Omental fat pad (tissue), 4 donors: Measurements from ENCODE around the gene VCX3A. TPM values are rescaled to one million over a fixed set of nuclear protein-coding genes. Genes with fewer than 3 reads are reported as not detected.
"Not testable (repeated sequence)": the region's sequence is repeated elsewhere in the genome, so short reads cannot be mapped to it uniquely, and the experiment has no call there.

Experiments
- ATAC-seq: fragments of 150-250 bp; one replicate; pipeline ENCODE4 v1.9.1; 2016; ENCODE audit warnings: mild to moderate bottlenecking, moderate library complexity; ENCODE audit not compliant: low FRiP score
- DNase-seq: peaks from one replicate; pipeline ENCODE4 v3.0.0-alpha.2; 2019; ENCODE audit warnings: low spot score
- CTCF ChIP-seq, 3 donors: fragments of 450-650 bp; IDR thresholded peaks; one replicate each; pipeline ENCODE4 v1.5.1; 2016 to 2017; ENCODE audit warnings: antibody characterized with exemption in 3 of 3, mild to moderate bottlenecking in 3 of 3, moderate library complexity in 2 of 3
- total RNA-seq, 4 donors: library from RNA; depleted of rRNA; stranded (reverse); fragments of >200 nt; gene quantifications; one replicate each; pipeline ENCODE4 v1.1.0, GENCODE V29; 2016

VCX3A gene
- total RNA-seq, result not detected

DNA sequence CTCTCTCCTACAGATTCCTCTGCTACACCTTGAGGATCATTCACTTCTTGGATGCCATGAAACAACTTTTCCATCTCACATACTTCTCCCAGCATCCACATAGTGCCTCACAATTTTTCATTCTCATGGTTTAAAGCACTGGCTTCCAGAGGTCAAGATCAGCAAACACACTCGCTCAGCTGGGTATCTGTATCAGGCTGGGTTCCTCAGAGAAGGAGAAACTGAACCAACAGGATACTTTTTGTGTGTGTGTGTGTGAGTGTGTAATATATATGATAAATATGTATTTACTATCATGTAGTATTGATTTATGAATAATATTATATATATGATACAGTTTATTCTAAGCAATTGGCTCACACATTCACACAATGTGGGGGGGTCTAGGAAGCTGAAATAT lies at the start of gene VCX3A:
TSS of gene VCX3A (minus strand) at position 101 of the 400 bp plus-strand sequence. CDS start 621 bp downstream, outside the sequence.
- DNase-seq, ATAC-seq: not testable (repeated sequence)

DNA sequence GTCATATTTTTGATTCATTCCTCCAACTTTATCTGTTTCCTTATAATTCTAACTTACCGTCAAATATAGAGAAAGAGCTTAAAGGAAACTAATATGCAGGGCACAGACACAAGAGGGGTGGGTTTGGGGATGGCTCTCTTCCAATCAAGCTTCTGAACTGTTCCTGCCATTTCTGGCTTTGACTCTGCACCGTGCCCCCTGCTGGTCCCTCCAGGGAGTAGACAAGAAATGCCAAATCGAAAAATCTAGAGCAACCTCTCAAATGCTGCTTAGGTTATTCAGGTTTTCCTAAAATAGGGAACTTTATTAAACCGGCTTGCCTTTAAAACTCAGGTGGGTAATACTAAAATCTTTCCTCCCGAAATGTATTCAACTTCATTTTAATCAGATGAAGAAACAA lies 39.8 kb upstream of the VCX3A start:
- no peak for TF ChIP-seq CTCF (IDR thresholded peaks at IDR 0.05)
- no peak for ATAC-seq
- no peak for DNase-seq

DNA sequence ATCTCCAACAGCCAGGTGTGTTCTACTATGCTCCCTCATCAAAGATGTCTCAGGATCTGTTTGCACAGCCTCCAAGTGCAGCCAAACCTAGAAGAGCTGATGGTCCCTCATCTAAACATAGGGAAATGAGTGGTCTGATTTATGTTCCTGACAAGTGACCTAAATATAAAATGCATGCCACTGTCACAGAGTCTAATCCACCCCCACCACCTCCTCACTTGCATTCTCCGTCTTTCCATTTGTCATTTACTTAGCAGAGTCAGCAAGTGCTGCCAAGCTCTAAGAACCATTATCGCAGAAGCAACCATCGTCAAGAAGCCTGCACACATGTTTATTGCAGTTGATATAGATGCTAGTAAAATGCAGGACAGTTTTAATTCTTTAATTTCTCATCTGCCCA lies 33.1 kb upstream of the VCX3A start:
- DNase-seq (no peak), ATAC-seq (no peak)
- no peak for TF ChIP-seq CTCF (IDR thresholded peaks at IDR 0.05)

- ATAC-seq (no peak), DNase-seq (no peak)
- TF ChIP-seq CTCF (IDR thresholded peaks at IDR 0.05), result no peak
Observed at GRCh38 chrX:6558979-6559378, 24.1 kb upstream of the VCX3A start.

- TF ChIP-seq CTCF (IDR thresholded peaks at IDR 0.05), result no peak
Observed at GRCh38 chrX:6557690-6558089, 22.8 kb upstream of the VCX3A start.

DNA sequence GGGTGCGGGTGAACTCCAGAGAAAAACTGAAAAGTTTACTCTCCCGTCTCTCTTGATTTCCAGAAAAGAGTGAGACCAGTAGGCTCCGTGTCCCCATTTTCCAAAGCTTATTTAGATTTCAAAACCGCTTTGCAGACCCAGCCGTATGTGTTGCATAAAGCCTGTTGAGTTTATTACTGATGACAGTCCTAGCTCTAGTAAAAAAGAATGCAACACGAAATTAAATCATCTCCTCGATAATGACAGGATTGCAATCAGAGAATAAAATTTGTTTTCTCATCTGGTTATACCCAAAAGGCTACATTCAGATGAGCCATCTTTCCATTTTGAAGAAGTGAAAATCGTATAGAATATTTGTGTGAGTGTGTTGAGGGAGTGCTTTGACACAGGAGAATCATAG lies 16.1 kb upstream of the VCX3A start:
- no peak for DNase-seq
- TF ChIP-seq CTCF (IDR thresholded peaks at IDR 0.05), result no peak
- ATAC-seq, result no peak

More at GRCh38 chrX:6557690-6558089, 22.8 kb upstream of the VCX3A start:
- DNase-seq (no peak), ATAC-seq (no peak)

DNA sequence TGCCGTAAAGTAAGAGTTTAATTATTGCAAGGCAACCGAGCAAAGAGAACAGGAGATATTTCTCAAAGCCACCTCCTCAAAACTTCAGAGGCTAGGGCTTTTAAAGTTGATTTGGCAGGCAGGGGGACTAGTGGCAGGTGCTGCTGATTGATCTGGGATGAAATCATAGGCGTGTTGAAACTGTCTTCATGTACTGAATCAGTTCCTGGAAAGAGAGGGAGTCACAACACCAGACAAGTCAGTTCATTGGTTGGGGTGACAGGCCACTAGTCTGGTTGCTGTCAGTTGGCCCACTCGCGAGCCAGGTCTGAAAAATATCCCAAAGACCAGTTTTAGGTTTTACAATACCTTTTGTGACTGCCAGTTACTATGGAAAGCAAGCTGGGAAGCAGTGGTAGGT lies 10.8 kb upstream of the VCX3A start:
- DNase-seq (no peak), ATAC-seq (no peak)
- no peak for TF ChIP-seq CTCF (IDR thresholded peaks at IDR 0.05)
